SK-N-SH (cell line): ENCODE measurements around the gene SLC1A1.

ENCODE experiments used
- EP300 ChIP-seq, 2 experiments: IDR thresholded peaks; 2 replicates each; pipeline versions ENCODE4 v1.4.0 to v1.6.1; 2012; ENCODE audit warnings: borderline replicate concordance in 1 of 2, low read depth in 1 of 2, low read length in 1 of 2
- EZH2phosphoT487 ChIP-seq: fragments of 200-600 bp; sonication (generic); IDR thresholded peaks from 2 replicates; pipeline ENCODE4 v1.6.1; 2017; ENCODE audit warnings: low read depth, mixed run types, mild to moderate bottlenecking, antibody characterized with exemption, moderate library complexity, borderline replicate concordance
- JUND ChIP-seq: IDR thresholded peaks from 2 replicates; pipeline ENCODE4 v1.4.0; 2012
- MXI1 ChIP-seq: IDR thresholded peaks from 2 replicates; pipeline ENCODE4 v1.6.1; 2012; ENCODE audit warnings: mild to moderate bottlenecking, low read depth, low read length, improper control_type of control experiment
- NRF1 ChIP-seq: IDR thresholded peaks from 2 replicates; pipeline ENCODE4 v1.6.1; 2012; ENCODE audit warnings: low read depth, mild to moderate bottlenecking, low read length
- POLR2AphosphoS5 ChIP-seq: IDR thresholded peaks from 2 replicates; pipeline ENCODE4 v1.6.1; 2012; ENCODE audit warnings: low read depth, low read length
- RFX5 ChIP-seq: IDR thresholded peaks from 2 replicates; pipeline ENCODE4 v1.6.1; 2012; ENCODE audit warnings: mild to moderate bottlenecking, improper control_type of control experiment, low read length
- SIN3A ChIP-seq: IDR thresholded peaks from 2 replicates; pipeline ENCODE4 v1.6.1; 2012; ENCODE audit warnings: low read depth, mild to moderate bottlenecking, low read length, moderate library complexity, borderline replicate concordance
- TAF1 ChIP-seq: IDR thresholded peaks from 2 replicates; pipeline ENCODE4 v1.6.1; 2012; ENCODE audit warnings: low read depth, mild to moderate bottlenecking, low read length, moderate library complexity, borderline replicate concordance
- TF ChIP-seq, protein P1 (sequence below): fragments of 200-600 bp; sonication (generic); IDR thresholded peaks from 2 replicates; pipeline ENCODE4 v1.6.1; 2017; ENCODE audit warnings: antibody characterized with exemption, mild to moderate bottlenecking, moderate library complexity
- TF ChIP-seq, protein P2 (sequence below): IDR thresholded peaks from 2 replicates; pipeline ENCODE4 v1.4.0; 2012; ENCODE audit warnings: low read depth
- TF ChIP-seq, protein P3 (sequence below): fragments of 150-350 bp; IDR thresholded peaks from 2 replicates; pipeline ENCODE4 v1.6.1; 2017; ENCODE audit warnings: antibody characterized with exemption, low read length, low read depth, borderline replicate concordance

GRCh38 chr9:4541856-4542255, 51.6 kb downstream of the SLC1A1 start:
- TF ChIP-seq TAF1 (no peak), EZH2phosphoT487 (no peak), EP300 (IDR thresholded peaks at IDR 0.05; ENCODE audit: borderline replicate concordance in 1 of 2, low read depth in 1 of 2, low read length in 1 of 2) (no peak), RFX5 (no peak), POLR2AphosphoS5 (no peak), NRF1 (no peak), SIN3A (no peak), JUND (no peak), MXI1 (no peak)
- TF ChIP-seq, protein P1, sequence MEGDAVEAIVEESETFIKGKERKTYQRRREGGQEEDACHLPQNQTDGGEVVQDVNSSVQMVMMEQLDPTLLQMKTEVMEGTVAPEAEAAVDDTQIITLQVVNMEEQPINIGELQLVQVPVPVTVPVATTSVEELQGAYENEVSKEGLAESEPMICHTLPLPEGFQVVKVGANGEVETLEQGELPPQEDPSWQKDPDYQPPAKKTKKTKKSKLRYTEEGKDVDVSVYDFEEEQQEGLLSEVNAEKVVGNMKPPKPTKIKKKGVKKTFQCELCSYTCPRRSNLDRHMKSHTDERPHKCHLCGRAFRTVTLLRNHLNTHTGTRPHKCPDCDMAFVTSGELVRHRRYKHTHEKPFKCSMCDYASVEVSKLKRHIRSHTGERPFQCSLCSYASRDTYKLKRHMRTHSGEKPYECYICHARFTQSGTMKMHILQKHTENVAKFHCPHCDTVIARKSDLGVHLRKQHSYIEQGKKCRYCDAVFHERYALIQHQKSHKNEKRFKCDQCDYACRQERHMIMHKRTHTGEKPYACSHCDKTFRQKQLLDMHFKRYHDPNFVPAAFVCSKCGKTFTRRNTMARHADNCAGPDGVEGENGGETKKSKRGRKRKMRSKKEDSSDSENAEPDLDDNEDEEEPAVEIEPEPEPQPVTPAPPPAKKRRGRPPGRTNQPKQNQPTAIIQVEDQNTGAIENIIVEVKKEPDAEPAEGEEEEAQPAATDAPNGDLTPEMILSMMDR, result no peak
- TF ChIP-seq, protein P2, sequence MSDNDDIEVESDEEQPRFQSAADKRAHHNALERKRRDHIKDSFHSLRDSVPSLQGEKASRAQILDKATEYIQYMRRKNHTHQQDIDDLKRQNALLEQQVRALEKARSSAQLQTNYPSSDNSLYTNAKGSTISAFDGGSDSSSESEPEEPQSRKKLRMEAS, result no peak
- TF ChIP-seq, protein P3, sequence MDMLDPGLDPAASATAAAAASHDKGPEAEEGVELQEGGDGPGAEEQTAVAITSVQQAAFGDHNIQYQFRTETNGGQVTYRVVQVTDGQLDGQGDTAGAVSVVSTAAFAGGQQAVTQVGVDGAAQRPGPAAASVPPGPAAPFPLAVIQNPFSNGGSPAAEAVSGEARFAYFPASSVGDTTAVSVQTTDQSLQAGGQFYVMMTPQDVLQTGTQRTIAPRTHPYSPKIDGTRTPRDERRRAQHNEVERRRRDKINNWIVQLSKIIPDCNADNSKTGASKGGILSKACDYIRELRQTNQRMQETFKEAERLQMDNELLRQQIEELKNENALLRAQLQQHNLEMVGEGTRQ, result no peak
